ENCODE data around the gene DNMT3A.
A peak's percentile ranks its signal among the peaks of the same experiment; 100 is the strongest.

DNMT3A gene

DNA sequence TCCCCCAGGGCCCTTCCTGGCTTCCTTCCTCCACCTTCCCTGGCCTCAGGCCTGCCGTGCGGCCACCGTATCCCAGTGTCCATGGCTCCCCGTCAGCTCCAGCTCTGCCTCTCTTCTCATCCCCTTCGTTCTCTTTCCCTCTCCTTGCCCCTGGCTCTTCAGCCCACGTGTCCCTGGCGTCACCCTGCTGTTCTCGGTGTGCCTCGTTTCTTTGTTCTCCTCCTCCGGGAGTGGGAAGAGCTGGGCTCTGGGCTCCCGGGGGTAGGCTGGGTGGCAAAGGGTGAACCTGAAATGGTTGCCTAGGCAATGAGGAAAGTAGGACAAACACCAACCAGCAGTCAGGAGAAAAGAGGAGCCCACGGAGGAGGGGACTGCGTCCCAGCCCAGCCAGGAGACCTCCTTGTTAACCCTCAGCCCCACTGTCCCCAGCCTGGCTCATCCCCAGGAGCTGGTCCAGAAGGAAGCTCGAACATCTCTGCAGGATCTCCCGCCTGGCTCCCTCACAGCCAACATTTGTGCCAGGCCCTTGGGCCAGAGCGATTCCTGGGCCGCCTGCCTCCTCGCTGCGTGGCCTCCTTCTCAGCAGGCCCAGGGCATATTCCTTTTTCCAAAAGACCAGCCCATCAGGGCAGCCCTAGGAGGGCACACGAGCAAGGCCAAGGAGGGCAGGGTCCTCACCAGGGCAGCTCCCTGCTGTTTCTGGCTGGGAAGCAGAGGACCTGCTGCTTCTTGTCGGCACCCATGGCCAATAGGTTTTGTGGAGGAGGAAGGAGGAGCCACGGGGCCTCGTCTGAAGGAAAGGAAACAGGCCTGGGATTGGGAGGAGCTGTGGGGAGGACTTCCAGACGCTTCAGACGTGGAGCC, 30.9 kb upstream of the DNMT3A start:
- peak; percentile 14 to 44 for DNase-seq

DNA sequence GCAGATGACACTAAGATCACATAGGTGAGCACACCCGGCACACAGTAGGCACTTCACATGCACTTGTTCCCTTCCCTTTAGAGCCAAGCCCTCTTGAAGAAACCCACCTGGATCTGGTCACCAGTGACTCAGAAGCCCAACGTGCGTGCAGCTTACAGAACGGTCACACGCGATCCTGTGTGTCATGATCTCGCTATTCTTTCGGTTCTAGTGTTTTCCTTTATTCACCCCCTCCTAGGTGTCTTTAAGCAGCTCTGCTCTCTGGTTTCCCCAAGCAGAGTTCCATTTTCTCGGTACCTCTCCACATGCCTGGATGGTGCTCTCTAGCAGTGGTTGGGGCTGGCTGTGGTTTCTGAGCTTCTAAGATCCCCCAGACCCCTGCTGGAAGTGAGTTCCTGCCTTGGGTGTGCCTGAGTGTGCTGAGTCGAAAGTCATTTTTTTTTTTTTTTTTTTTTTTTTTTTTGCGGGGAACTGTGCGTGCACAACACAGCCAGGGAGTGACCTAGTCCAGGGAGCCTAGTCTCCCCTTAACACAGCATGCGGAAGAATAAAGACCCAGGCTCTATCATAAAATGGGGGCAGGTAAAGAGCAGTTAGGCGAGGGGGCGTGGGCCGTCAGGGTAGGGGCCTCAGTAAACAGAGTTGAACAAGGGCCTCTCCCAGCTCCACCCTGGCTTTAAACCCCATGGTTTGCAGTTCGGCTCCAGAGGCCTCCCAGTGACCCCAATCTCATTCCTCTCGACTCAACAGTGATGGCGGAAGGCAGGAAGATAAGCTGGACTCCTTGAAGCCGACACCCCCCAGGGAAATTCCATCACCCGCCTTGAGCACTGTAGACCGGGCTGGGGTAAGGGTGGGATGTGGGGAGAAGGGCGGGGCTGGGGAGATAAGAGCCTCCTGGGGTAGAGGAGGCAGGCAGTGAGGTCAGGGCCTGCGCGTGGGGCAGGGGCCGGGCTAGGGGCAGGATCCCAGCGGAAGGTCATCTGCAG, 29.8 kb upstream of the DNMT3A start:
- DNase-seq, result no peak

DNA sequence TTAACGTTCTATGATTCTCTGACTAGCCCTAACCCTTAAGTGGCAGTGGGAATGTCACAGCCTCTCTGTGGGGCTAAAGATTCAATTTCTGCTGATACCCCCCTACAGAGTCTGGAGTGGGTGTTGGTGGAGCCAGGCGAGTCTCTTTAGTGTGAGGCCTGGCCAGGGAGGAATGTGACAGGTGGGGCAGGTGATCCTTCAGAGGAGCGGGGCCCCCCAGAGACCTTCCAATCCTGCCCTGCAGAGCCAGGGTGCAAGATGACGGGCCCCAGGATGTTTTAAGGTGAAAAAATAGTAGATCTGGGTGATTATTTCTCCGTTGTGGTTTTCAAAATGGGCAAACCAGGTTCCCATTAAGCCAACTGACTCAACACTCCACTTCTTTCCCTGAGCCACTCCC, 28.2 kb upstream of the DNMT3A start:
- no peak for DNase-seq

DNA sequence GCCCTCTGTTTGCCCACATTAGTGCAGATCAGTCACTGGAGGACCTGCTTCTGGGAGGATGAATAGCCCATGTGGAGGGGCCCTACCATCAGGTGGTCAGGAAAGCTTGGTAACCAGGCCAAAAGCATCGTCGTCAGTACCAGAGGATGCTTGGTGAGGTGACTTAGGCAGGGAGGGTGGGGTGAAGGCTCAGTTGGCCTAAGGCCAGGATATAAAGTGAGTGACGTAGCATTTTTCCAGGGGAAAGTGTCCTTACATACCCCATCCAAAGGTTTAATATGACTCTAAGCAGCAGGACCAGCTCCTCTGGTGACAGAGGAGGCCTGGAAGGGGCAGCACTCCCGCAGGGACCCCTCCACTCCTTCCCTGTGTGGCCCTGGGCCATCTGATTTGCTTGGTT, 27.7 kb upstream of the DNMT3A start:
- DNase-seq, result no peak

GRCh38 chr2:25368660-25369059, 26.9 kb upstream of the DNMT3A start:
- DNase-seq, result no peak

GRCh38 chr2:25367296-25367695, 25.6 kb upstream of the DNMT3A start:
- no peak for DNase-seq

GRCh38 chr2:25366629-25367028, 24.9 kb upstream of the DNMT3A start:
- DNase-seq, result no peak

DNA sequence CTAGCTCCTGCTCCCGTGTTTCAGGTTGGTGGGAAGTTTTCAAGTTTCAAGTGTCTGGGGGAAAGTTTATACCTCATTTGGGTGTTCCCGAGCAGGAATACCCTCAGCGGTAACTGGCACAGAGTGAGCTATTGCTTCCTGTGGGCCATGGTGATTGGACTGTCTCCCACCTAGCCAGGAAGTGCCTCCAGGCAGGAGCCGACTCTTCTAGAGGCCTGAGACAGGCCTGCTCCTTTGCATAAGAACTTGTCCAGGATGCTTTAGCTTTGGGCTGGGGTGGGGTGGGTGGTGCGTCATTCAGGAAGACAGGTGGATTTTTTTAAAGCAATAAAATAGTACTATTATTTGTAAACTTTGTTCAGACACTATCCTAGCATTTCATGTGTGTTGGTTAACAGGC, 23.5 kb upstream of the DNMT3A start:
- no peak for DNase-seq

- no peak for DNase-seq
Measured at GRCh38 chr2:25363733-25364132, 22.0 kb upstream of the DNMT3A start.

GRCh38 chr2:25362434-25363145, 20.9 kb upstream of the DNMT3A start:
- DNase-seq, result peak in 1 of 2 donors; percentile 27

DNA sequence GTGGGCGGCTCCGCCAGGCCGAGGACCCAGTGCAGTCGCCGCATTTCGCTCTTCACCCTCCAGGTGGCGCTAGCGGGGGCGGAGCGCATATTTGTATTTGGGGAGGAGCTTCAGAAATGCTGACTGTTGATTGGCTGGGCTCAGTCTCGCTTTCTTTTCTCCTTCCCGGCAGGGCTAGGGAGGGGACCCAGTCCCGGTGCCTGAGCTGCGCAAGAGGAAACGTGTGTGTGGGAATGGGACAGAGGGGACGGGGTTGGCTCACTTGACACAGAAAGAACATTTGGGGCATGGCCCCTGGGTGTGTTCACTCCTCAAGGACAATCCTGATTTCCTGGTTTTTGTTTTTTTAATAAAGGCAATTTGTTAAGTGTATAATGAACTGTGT, 20.3 kb upstream of the DNMT3A start:
- DNase-seq, result peak; percentile 87

DNA sequence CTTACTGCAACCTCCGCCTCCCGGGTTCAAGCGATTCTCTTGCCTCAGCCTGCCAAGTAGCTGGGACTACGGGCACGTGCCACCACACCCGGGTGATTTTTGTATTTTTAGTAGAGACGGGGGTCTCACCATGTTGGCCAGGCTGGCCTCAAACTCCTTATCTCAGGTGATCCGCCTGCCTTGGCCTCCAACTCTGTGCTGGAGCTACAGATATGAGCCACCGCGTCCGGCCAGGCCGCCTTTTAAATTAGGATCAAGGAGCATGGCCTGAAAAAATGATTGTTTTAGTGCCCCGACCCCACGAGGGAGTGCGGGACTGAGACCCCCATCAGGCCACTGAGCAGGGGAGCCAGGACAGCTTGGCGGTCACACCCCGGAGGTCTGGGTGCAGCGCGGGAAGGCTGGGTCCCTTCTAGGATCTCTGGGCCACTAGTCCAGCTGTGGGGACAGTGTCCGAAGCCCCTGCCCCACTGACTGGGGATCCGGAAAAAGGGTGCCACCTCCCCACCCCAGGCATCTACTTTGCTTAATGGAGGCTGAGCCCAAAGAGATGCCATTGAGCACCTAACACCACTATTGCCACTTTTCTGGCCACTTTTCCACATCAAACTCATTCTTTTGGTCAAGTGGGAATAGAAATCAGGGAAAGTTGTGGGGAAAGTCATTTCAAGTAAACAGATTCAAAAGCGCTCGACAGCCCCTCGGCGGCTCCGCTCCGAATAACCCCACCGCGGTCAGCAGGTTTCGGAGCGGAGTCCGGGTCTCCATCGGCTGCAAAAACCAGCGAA, 19.7 kb upstream of the DNMT3A start:
- no peak for DNase-seq

GRCh38 chr2:25358836-25359235, 17.1 kb upstream of the DNMT3A start:
- DNase-seq, result no peak

DNA sequence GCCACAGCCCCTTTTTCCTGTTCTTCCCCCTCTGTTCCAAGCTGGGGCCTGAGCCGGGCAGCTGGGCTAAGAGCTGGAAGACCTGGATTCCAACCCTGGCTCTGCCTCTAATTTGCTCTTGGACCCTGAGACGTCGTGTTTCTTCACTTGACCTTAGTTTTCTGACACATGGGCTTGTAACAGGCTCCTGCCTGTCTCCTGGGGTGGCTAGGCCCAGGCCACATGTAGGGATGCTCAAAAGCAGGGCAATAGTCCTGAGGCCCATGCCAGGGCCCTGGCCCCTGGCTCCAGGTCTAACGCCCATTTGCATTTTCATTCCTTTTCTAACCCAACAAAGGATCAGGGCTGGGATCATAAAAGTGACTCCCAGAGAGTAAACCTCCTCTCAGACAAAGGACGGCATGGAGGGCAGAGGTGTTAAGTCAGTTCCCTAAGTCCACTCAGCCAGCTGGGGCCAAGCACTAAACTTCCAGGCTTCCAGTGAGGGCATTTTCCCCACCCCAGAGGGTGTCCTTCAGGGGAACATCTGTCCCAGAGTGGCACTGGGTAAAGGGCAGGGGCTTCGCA, 16.6 kb upstream of the DNMT3A start:
- DNase-seq, result no peak

DNA sequence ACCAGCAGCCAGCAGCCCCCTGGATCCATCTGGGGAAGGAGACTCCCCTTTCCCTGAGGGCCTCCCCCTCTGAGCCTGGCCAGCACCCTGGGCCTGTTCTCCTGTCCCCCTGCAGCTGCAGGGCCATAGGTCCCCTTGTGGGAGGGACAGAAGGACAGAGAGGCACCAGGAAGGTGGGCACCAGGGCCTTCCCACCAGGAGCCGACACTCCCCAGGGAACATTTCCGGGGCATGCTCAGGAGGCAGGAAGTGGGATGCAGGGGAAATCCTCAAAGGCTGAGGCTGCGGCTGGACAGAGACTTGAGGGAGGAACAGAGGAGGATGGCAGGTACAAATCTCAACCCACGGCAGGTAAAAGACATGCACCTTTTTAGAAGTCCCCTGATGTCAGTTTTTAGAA, 14.4 kb upstream of the DNMT3A start:
- no peak for DNase-seq

- DNase-seq, result no peak
Measured at GRCh38 chr2:25355270-25355669, 13.5 kb upstream of the DNMT3A start.

GRCh38 chr2:25354116-25354515, 12.4 kb upstream of the DNMT3A start:
- DNase-seq, result no peak

GRCh38 chr2:25349397-25349796, 7.7 kb upstream of the DNMT3A start:
- no peak for DNase-seq

DNA sequence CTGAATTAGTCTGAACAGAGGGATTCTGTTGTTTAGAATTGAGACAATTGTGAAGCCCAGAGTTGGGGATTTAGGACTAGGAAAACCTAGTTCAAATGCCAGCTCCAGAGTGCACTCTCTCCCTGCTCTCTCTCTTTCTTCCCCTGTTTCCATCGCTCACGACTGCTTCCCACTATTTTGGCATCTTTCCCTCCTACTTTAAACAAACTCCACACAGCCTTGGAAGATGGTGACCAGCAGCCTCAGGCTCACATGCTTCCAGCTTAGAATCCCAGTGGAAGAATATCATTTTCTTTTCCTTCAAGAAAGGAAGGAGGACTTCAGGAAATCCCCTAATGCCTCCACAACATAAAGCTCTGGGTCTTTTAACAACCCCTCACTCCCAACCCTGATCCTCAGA, 6.1 kb upstream of the DNMT3A start:
- DNase-seq, result no peak

DNA sequence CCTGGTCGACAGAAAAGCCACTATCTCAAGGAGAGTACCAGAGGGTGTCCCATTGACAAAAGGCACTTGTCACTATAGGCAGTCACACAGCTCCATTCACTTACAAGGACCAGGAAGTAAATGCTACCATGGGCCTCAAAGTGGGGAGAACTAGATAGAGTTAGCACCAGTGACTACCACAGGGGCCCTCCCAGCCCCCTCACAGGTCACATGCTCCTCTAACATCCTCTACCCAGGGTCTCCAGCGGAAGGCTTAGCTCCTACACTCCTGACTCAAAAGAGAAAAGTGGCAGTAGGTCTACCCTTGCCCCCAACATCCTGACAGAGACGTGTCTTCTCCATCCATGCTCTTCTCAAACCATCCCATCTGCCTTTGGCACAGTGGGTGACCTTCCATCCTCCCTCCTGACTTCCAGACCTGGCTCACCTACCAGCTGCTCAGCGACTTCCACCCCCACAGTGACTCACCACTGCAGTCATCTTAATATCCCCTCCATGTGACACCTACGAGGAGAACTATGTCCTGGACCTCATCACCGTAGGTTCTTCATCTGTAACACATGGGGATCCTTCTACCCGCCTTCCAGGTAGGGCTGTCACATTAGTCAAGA, 5.6 kb upstream of the DNMT3A start:
- DNase-seq, result no peak

DNA sequence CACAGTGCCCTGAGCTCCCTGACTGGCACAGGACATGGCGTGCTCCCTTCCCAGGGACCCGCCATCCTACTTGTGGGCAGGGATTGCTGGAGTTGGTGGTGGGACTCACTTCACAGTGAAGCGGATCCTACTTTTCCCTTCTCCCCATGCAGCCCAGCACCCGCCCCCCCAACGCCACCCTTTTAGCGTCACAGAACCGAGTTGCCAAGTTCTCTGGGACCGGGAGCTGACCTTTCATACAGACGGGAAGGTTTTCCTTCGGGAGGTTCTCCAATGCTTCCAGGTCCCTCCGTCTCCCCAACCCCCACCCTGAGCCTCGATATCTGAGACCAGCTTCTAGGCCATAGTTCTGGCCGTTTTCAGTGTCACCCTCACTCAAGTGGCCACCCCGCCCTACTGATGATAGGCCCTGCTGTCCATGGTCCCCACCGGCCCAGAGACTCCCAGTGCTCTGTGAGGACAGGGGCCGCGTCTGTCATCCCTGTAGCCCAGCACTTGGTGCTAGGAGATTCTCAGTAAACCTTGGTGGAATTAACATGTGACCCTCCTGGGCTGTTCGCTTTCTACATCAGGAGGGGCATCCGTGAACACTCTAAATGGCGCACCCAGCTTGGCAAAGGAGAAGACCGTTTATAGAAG, 1.6 kb upstream of the DNMT3A start:
- DNase-seq, result no peak

Measured in hippocampal formation (tissue), 2 donors.